ENCODE results near the gene PCYT1B. TPM values are rescaled to one million over a fixed set of nuclear protein-coding genes. Genes with fewer than 3 reads are reported as not detected.
"Not testable (repeated sequence)": the region's sequence is repeated elsewhere in the genome, so short reads cannot be mapped to it uniquely, and the experiment has no call there.

PCYT1B gene
- total RNA-seq, 1 donor from 2014 or later: 0.21 TPM

DNA sequence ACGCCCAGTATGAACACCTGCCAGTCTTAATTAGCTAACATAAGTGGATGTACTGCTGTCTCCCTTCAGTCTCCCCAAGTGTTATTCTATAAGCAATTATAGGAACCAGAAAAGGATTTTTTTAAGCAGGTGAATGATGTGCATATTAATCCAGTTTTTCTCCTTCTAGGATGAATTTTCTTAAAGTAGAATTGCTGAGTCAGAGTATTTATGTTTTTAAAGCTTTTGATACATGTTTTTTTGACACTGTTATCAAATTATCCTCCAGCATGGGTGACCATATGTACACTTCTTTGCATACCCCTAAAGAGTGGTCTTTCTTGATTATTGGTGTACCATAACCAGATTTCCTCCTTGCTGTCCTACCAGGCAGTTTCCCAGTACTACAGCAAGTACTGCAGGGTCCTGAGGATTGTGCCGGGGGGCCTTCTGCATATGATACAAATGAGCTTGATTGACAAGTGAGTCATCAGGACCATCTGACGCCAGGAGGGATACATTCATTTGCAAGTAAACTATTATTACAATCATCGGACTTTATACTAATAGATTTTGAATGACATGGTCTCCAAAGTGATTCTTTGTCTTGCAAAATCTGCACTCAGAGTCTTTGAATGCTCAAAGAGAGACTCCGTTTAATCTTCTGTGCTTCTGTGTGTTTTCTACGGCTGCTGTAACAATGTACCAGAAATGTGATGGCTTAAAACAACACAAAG lies 10.7 kb upstream of the PCYT1B start:
- TF ChIP-seq, protein P1, sequence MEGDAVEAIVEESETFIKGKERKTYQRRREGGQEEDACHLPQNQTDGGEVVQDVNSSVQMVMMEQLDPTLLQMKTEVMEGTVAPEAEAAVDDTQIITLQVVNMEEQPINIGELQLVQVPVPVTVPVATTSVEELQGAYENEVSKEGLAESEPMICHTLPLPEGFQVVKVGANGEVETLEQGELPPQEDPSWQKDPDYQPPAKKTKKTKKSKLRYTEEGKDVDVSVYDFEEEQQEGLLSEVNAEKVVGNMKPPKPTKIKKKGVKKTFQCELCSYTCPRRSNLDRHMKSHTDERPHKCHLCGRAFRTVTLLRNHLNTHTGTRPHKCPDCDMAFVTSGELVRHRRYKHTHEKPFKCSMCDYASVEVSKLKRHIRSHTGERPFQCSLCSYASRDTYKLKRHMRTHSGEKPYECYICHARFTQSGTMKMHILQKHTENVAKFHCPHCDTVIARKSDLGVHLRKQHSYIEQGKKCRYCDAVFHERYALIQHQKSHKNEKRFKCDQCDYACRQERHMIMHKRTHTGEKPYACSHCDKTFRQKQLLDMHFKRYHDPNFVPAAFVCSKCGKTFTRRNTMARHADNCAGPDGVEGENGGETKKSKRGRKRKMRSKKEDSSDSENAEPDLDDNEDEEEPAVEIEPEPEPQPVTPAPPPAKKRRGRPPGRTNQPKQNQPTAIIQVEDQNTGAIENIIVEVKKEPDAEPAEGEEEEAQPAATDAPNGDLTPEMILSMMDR (IDR thresholded peaks at IDR 0.05): no peak
- H3K27me3 ChIP-seq: no peaks in the 10 kb centered on the region
- no peak overlapping the region for H3K27ac ChIP-seq
- H3K36me3 ChIP-seq: no peaks in the 10 kb centered on the region
- no peak overlapping the region for H3K4me3 ChIP-seq
- intact Hi-C loops (cut with DNase I): no loop called here
- no peaks in the 10 kb centered on the region for H3K4me1 ChIP-seq
- DNase-seq (ENCODE audit: low spot score in 2 of 2): no peak
- H3K9me3 ChIP-seq: no peaks in the 10 kb centered on the region

GRCh38 chrX:24655679-24656078 lies 8.5 kb upstream of the PCYT1B start:
- H3K36me3 ChIP-seq; H3K4me1 ChIP-seq; H3K27me3 ChIP-seq; intact Hi-C loops (cut with DNase I); DNase-seq (ENCODE audit: low spot score in 2 of 2); H3K9me3 ChIP-seq; H3K4me3 ChIP-seq; H3K27ac ChIP-seq: not testable (repeated sequence)

DNA sequence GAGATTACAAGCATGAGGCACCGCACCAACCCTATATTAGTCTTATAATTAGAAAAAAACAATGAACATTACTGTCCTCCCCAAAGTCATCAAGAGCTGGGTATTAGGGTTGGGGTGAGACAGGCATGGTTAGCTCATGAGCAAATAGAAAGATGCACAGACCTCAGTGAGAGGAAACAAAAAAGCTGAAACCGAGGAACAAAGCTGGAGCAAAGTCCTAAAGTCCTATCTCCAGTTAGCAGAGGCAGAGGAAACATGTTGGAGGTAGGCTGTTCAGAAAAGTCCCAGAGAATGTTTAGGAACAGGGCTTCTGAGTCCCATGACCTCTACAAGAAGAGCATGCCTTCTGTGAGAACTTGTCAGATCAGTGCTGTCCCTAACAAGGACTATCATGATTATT lies 4.6 kb upstream of the PCYT1B start:
- no peaks in the 10 kb centered on the region for H3K9me3 ChIP-seq
- intact Hi-C loops (cut with DNase I): no loop called here

GRCh38 chrX:24648495-24648894 lies 1.3 kb upstream of the PCYT1B start:
- TF ChIP-seq, protein P1 (IDR thresholded peaks at IDR 0.05): no peak
- H3K36me3 ChIP-seq: no peaks in the 10 kb centered on the region
- no peaks in the 10 kb centered on the region for H3K27me3 ChIP-seq
- no peak overlapping the region for H3K4me3 ChIP-seq
- DNase-seq (ENCODE audit: low spot score in 2 of 2): no peak
- H3K27ac ChIP-seq: no peak overlapping the region
- no peaks in the 10 kb centered on the region for H3K9me3 ChIP-seq
- intact Hi-C loops (cut with DNase I): no loop called here
- H3K4me1 ChIP-seq: no peaks in the 10 kb centered on the region

More for the DNA sequence above, 4.6 kb upstream of the PCYT1B start:
- H3K27me3 ChIP-seq: no peaks in the 10 kb centered on the region
- H3K4me3 ChIP-seq: no peak overlapping the region
- H3K4me1 ChIP-seq: no peaks in the 10 kb centered on the region
- no peak overlapping the region for H3K27ac ChIP-seq
- H3K36me3 ChIP-seq: no peaks in the 10 kb centered on the region
- TF ChIP-seq, protein P1 (IDR thresholded peaks at IDR 0.05): no peak
- no peak for DNase-seq (ENCODE audit: low spot score in 2 of 2)

DNA sequence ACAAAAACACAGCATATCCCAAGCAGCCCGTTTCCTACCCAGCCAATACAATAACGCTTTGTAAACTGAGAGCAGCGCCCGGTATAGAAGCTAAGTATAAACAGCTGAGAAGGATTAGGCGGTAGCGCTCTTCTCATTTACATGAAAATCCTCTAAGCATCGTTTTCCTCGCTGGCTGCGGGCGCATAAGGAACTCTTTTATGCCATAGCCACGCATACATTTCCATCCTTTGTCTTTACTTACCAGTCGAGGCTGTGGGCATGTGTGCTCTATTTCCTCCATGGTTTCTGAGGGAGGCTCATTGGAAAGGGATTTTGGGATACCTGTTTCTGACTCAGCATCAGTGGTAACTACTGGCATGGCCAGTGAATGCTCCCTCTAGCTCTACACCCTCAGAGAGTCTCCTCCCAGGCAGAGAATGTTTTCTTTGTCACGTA lies 383 bp downstream of the PCYT1B start:
- Histone ChIP-seq H3K4me3 (peak overlapping the region; percentile 30 to 50), H3K27me3 (no peaks in the 10 kb centered on the region), H3K9me3 (no peaks in the 10 kb centered on the region), H3K27ac (no peak overlapping the region), H3K4me1 (no peaks in the 10 kb centered on the region), H3K36me3 (no peaks in the 10 kb centered on the region)
- TF ChIP-seq, protein P1 (IDR thresholded peaks at IDR 0.05): no peak
- intact Hi-C loops (cut with DNase I): no loop called here
- DNase-seq (ENCODE audit: low spot score in 2 of 2): no peak

- H3K4me1 ChIP-seq: no peaks in the 10 kb centered on the region
- H3K4me3 ChIP-seq: peak overlapping the region; percentile 30 to 50
- H3K9me3 ChIP-seq: no peaks in the 10 kb centered on the region
- DNase-seq (ENCODE audit: low spot score in 2 of 2): no peak
- H3K27me3 ChIP-seq: no peaks in the 10 kb centered on the region
- H3K27ac ChIP-seq: no peak overlapping the region
- intact Hi-C loops (cut with DNase I): no loop called here
- TF ChIP-seq, protein P1 (IDR thresholded peaks at IDR 0.05): no peak
- no peaks in the 10 kb centered on the region for H3K36me3 ChIP-seq
These were observed 1.1 kb downstream of the PCYT1B start for GRCh38 chrX:24646006-24646405.
